Measurements from ENCODE around the gene LRRC8B. TPM values are rescaled to one million over a fixed set of nuclear protein-coding genes. Genes with fewer than 3 reads are reported as not detected.
"Not testable (repeated sequence)": the region's sequence is repeated elsewhere in the genome, so short reads cannot be mapped to it uniquely, and the experiment has no call there.

Gene LRRC8B
- total and polyA plus RNA-seq, 7 experiments from 2014 or later, result 8.8 to 23.0 (median 16.7) TPM

- no peaks in the 10 kb centered on the region for H3K27me3 Mint-ChIP-seq
- peak overlapping the region in 2 of 9 donors; percentile 2 to 66 for H3K27ac Mint-ChIP-seq
- peaks cover 0 to 22% (median 18%) of the 10 kb centered on the region in 5 donors for H3K36me3 Mint-ChIP-seq
- H3K4me1 Mint-ChIP-seq, result peaks cover 39 to 86% (median 73%) of the 10 kb centered on the region in 7 donors
- no peak for DNase-seq
- Histone ChIP-seq H3K4me1 (ENCODE audit: control insufficient read depth in 2 of 2, insufficient read depth in 2 of 2, low read length in 2 of 2) (peaks cover 0 to 18% of the 10 kb centered on the region in 2 donors), H3K27me3 (ENCODE audit: control insufficient read depth in 2 of 2, insufficient read depth in 2 of 2, low read length in 2 of 2) (no peaks in the 10 kb centered on the region), H3K9me3 (ENCODE audit: control insufficient read depth in 2 of 3, low read length in 3 of 3) (no peaks in the 10 kb centered on the region), H3K4me3 (ENCODE audit: low read length) (no peak overlapping the region), H3K27ac (ENCODE audit: low read depth, low read length) (no peak overlapping the region), H3K36me3 (ENCODE audit: control insufficient read depth in 2 of 3, insufficient read depth in 3 of 3, low read length in 3 of 3) (no peaks in the 10 kb centered on the region)
- no peak for ATAC-seq
- no peak overlapping the region for H3K4me3 Mint-ChIP-seq
- ChIA-PET CTCF (interaction anchor here (0.5 kb wide), 1 partner anchor 15 kb away, joined by 3 read pairs; no protein-coding TSS in a partner anchor), POLR2A (interaction anchor here (1.1 to 1.9 kb wide), 3 partner anchors 18 to 69 kb away, joined by 3 to 4 read pairs (median 4); partner anchors contain the start of gene LRRC8B)
- H3K9me3 Mint-ChIP-seq, result no peaks in the 10 kb centered on the region
- intact Hi-C loops (cut with micrococcal nuclease), result no loop called here
Measured at GRCh38 chr1:89542345-89542744, 17.7 kb downstream of the LRRC8B start.

- H3K9me3 ChIP-seq (ENCODE audit: control insufficient read depth in 2 of 3, low read length in 3 of 3); CTCF ChIA-PET; H3K4me3 Mint-ChIP-seq; DNase-seq; ATAC-seq; H3K27me3 Mint-ChIP-seq; H3K27ac ChIP-seq (ENCODE audit: low read depth, low read length); H3K36me3 ChIP-seq (ENCODE audit: control insufficient read depth in 2 of 3, insufficient read depth in 3 of 3, low read length in 3 of 3); H3K27me3 ChIP-seq (ENCODE audit: control insufficient read depth in 2 of 2, insufficient read depth in 2 of 2, low read length in 2 of 2); H3K4me3 ChIP-seq (ENCODE audit: low read length); H3K9me3 Mint-ChIP-seq: not testable (repeated sequence)
- peaks cover 0 to 22% (median 13%) of the 10 kb centered on the region in 5 donors for H3K36me3 Mint-ChIP-seq
- peaks cover 0 to 18% of the 10 kb centered on the region in 2 donors for H3K4me1 ChIP-seq (ENCODE audit: control insufficient read depth in 2 of 2, insufficient read depth in 2 of 2, low read length in 2 of 2)
- POLR2A ChIA-PET, result interaction anchor here (0.7 to 1.9 kb wide), 2 partner anchors 65 to 219 kb away, joined by 4 to 5 read pairs; no protein-coding TSS in a partner anchor
- peaks cover 40 to 84% (median 64%) of the 10 kb centered on the region in 7 donors for H3K4me1 Mint-ChIP-seq
- peak overlapping the region in 1 of 9 donors; percentile 32 for H3K27ac Mint-ChIP-seq
- intact Hi-C loops (cut with micrococcal nuclease), result loop anchor here in 1 of 2 donors (2.0 kb wide), 1 partner anchor 63 kb away; no protein-coding TSS in a partner anchor
Measured at GRCh38 chr1:89543632-89544031, 19.0 kb downstream of the LRRC8B start.

DNA sequence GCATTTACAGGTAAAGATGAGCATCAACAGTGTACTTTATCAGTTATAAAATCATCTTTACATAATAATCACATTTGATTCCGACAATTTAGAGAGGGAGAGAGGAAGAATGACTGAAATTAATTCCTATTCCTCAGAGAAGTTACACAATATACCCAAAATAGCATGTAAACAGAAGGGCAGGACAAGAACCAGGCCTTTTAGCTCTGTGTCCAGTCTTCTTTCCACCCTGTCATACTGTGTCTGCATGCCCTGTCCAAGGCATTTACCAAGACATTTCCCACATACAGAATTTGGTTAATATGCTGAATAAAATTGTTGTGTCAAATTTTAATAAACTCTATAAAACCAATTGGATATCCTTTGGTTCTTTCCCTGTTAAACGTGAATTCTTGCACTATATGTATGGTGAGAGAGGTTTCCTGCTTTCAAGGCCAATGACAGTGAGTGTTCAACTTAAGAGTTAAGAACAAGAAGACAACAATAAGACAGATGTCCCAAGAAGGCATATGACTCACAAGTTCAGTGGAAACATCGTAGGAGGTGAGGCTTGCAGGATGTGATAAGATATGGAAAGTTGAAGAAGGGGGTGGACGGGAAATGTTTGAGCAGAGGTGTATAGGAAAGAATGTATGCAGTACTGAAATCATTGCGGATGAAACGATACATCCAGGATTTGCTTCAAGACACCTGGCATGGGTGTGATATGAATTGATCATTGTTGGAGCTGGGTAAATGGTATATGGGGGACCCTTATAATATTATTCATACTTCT lies 20.8 kb downstream of the LRRC8B start:
- Mint-ChIP-seq H3K36me3 (peaks cover 0 to 19% (median 14%) of the 10 kb centered on the region in 5 donors), H3K9me3 (no peaks in the 10 kb centered on the region), H3K4me3 (peak overlapping the region in 8 of 10 donors; percentile 3 to 68 (median 28)), H3K27ac (peak overlapping the region in 4 of 9 donors; percentile 1 to 78 (median 32)), H3K27me3 (no peaks in the 10 kb centered on the region), H3K4me1 (peaks cover 37 to 87% (median 66%) of the 10 kb centered on the region in 7 donors)
- Histone ChIP-seq H3K36me3 (ENCODE audit: control insufficient read depth in 2 of 3, insufficient read depth in 3 of 3, low read length in 3 of 3) (no peaks in the 10 kb centered on the region), H3K9me3 (ENCODE audit: control insufficient read depth in 2 of 3, low read length in 3 of 3) (no peaks in the 10 kb centered on the region), H3K27ac (ENCODE audit: low read depth, low read length) (no peak overlapping the region), H3K27me3 (ENCODE audit: control insufficient read depth in 2 of 2, insufficient read depth in 2 of 2, low read length in 2 of 2) (no peaks in the 10 kb centered on the region), H3K4me1 (ENCODE audit: control insufficient read depth in 2 of 2, insufficient read depth in 2 of 2, low read length in 2 of 2) (peaks cover 0 to 18% of the 10 kb centered on the region in 2 donors), H3K4me3 (ENCODE audit: low read length) (no peak overlapping the region)
- intact Hi-C loops (cut with micrococcal nuclease), result loop anchor here in 1 of 2 donors (1.0 to 2.0 kb wide), 2 partner anchors 18 to 61 kb away; no protein-coding TSS in a partner anchor
- POLR2A ChIA-PET, result interaction anchor here (1.2 to 1.7 kb wide), 2 partner anchors 12 to 49 kb away, joined by 4 read pairs; no protein-coding TSS in a partner anchor
- CTCF ChIA-PET, result no interaction called here
- peak; percentile 32 for ATAC-seq
- peak in 3 of 9 donors; percentile 4 to 58 (median 49) for DNase-seq

DNA sequence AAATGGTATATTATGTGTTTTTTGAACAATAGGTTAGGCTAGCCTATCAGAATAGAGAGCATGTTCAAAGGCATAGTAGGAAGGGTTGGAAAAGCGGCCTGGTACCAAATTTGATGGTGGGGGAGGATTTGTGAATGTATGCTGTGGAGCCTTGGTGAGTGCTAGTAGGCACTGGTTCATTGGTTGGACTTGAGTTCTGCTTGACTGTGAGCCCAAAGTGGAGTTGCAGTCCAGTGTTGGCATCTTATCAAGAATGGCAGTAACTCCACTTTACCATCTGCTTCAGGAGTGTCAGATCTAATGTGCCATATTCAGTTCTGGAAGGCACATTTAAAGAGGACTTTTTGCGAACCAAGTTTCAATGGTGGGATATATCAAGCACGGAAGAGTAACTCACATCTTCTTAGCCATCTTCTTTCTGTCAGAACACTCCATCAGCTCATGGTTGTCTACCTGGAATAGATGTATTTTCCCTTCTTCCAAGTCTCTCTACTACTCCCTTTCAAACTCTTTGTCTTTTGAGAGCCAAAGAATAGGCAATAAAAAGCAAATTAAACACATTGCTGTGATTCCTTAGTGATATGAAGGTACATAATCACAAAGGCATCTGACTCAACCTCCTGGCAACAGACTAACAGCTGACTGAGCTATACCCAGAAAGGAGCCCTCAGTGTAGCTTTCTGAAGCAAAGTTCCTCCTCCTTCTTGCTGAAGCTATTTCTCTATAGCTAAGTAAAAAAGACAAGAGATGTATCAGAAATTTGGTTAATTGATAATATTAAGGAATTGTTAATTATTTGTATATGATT lies 21.7 kb downstream of the LRRC8B start:
- Histone ChIP-seq H3K4me3 (ENCODE audit: low read length) (no peak overlapping the region), H3K9me3 (ENCODE audit: control insufficient read depth in 2 of 3, low read length in 3 of 3) (no peaks in the 10 kb centered on the region), H3K27me3 (ENCODE audit: control insufficient read depth in 2 of 2, insufficient read depth in 2 of 2, low read length in 2 of 2) (no peaks in the 10 kb centered on the region), H3K27ac (ENCODE audit: low read depth, low read length) (no peak overlapping the region), H3K4me1 (ENCODE audit: control insufficient read depth in 2 of 2, insufficient read depth in 2 of 2, low read length in 2 of 2) (peaks cover 0 to 18% of the 10 kb centered on the region in 2 donors), H3K36me3 (ENCODE audit: control insufficient read depth in 2 of 3, insufficient read depth in 3 of 3, low read length in 3 of 3) (no peaks in the 10 kb centered on the region)
- ATAC-seq (no peak), DNase-seq (no peak)
- H3K27ac Mint-ChIP-seq, result peak overlapping the region in 5 of 9 donors; percentile 1 to 78 (median 27)
- H3K27me3 Mint-ChIP-seq, result no peaks in the 10 kb centered on the region
- ChIA-PET POLR2A (interaction anchor here (0.7 to 1.7 kb wide), 4 partner anchors 11 to 62 kb away, joined by 4 read pairs; no protein-coding TSS in a partner anchor), CTCF (interaction anchor here (0.6 kb wide), 1 partner anchor 65 kb away, joined by 3 read pairs; no protein-coding TSS in a partner anchor)
- intact Hi-C loops (cut with micrococcal nuclease), result no loop called here
- H3K36me3 Mint-ChIP-seq, result peaks cover 0 to 20% (median 15%) of the 10 kb centered on the region in 5 donors
- H3K9me3 Mint-ChIP-seq, result no peaks in the 10 kb centered on the region
- peak overlapping the region in 6 of 10 donors; percentile 11 to 29 (median 21) for H3K4me3 Mint-ChIP-seq
- peaks cover 42 to 88% (median 67%) of the 10 kb centered on the region in 7 donors for H3K4me1 Mint-ChIP-seq

DNA sequence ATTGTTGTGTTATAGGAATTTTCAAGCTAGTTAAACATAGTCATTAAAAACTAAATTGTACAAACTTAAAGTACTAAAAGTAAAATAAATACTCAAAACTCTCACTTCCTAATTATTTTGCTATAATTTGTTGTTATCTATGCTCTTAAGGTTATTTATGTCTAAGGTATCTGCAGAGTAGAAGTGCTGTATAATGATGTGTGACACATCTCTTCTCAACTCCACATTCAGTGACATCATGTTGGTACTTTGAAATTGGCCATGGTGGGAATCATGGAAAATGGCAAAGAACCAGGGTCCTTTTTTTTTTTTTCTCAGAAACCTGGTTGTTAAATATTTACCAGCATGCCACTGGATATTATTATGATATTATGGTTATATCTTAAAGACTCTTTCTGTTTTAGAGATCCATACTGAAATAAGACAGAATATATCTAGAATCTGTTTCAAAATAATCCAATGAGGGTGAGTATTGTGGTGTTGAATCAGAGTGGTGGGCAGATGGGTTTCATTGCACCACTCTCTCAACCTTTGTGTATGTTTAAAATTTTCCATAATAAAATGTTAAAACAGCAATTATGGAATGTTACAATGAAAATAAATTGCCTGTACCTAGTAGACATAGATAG lies 22.4 kb downstream of the LRRC8B start:
- peaks cover 42 to 89% (median 71%) of the 10 kb centered on the region in 7 donors for H3K4me1 Mint-ChIP-seq
- peaks cover 0 to 18% (median 14%) of the 10 kb centered on the region in 5 donors for H3K36me3 Mint-ChIP-seq
- ChIA-PET POLR2A (interaction anchor here (0.7 to 1.2 kb wide), 3 partner anchors 48 to 61 kb away, joined by 4 read pairs; no protein-coding TSS in a partner anchor), CTCF (no interaction called here)
- no peaks in the 10 kb centered on the region for H3K27me3 Mint-ChIP-seq
- no peaks in the 10 kb centered on the region for H3K27me3 ChIP-seq (ENCODE audit: control insufficient read depth in 2 of 2, insufficient read depth in 2 of 2, low read length in 2 of 2)
- peaks cover 0 to 18% of the 10 kb centered on the region in 2 donors for H3K4me1 ChIP-seq (ENCODE audit: control insufficient read depth in 2 of 2, insufficient read depth in 2 of 2, low read length in 2 of 2)
- no peaks in the 10 kb centered on the region for H3K9me3 Mint-ChIP-seq
- H3K9me3 ChIP-seq (ENCODE audit: control insufficient read depth in 2 of 3, low read length in 3 of 3), result no peaks in the 10 kb centered on the region
- H3K4me3 ChIP-seq (ENCODE audit: low read length), result no peak overlapping the region
- no peak for DNase-seq
- ATAC-seq, result no peak
- H3K36me3 ChIP-seq (ENCODE audit: control insufficient read depth in 2 of 3, insufficient read depth in 3 of 3, low read length in 3 of 3), result no peaks in the 10 kb centered on the region
- intact Hi-C loops (cut with micrococcal nuclease), result no loop called here
- H3K27ac ChIP-seq (ENCODE audit: low read depth, low read length), result no peak overlapping the region
- no peak overlapping the region for H3K4me3 Mint-ChIP-seq
- peak overlapping the region in 1 of 9 donors; percentile 38 for H3K27ac Mint-ChIP-seq

Measured in naive thymus-derived CD4-positive, alpha-beta T cell (primary cell).